NK-92 treated with Interleukin-12 subunit alpha and Interleukin-12 subunit beta, amount 100 ng/mL, for 24 hours (cell line): ENCODE data around the gene PRR5L.
A peak's percentile ranks its signal among the peaks of the same experiment; 100 is the strongest.
"Not testable (repeated sequence)": the region's sequence is repeated elsewhere in the genome, so short reads cannot be mapped to it uniquely, and the experiment has no call there.

ENCODE experiments used
- DNase-seq: peaks from one replicate; lab custom pipeline; 2025; lab: John Stamatoyannopoulos, UW

Gene PRR5L

GRCh38 chr11:36281850-36282249 is 14.2 kb upstream of the PRR5L start:
- DNase-seq, result no peak

DNA sequence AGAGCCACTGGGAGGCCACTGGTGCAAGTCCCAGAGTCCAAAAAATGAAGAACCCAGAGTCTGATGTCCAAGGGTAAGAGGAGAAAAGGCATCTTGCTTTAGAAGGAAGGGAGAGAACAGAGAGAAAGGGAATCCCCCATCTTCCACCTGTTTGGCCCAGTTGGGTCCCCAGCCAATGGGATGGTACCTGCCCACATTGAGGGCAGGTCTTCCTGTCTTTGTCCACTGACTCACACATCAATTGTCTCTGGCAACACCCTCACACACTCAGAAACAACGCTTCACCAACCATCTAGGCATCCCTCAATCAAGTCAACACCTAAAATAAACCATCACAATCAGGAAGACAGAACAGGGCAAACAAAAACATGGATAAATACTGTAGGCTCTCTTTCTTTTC is 13.2 kb upstream of the PRR5L start:
- no peak for DNase-seq

DNA sequence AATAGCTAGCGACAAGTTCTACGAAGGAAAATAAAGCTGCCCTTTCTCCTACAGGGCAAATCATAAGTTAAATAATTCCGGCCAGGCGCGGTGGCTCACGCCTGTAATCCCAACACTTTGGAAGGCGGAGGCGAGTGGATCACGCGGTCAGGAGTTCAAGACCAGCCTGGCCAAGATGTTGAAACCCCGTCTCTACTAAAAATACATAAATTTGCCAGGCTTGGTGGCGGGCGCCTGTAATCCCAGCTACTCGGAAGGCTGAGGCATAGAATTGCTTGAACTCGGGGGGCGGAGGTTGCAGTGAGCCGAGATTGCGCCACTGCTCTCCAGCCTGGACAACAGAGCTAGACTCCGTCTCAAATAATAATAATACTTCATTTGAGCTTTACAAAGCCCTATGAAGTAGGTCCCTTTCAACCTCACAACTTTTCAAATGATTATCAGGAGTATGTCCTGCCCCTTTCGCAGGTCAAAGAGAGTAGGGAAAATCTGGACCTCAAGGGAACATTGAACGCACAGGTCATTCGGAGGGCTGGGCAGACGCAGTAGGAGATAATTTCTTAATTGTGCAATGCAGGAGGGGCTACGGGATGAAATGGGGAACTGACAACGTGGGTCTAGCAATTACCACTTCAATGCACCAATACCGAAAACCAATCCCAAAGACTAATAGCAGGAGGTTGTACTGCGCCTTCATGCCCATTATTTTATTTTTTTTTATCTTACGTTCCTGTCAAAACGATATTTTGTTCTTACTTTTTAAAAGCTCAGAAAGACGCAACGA is 7.5 kb upstream of the PRR5L start:
- no peak for DNase-seq

- DNase-seq, result peak; percentile 92
Observed at GRCh38 chr11:36289226-36289852, 6.7 kb upstream of the PRR5L start, which contains the start of gene COMMD9. COMMD9 (minus strand) TSS chr11:36289424; CDS start chr11:36289412, 12 bp downstream.

DNA sequence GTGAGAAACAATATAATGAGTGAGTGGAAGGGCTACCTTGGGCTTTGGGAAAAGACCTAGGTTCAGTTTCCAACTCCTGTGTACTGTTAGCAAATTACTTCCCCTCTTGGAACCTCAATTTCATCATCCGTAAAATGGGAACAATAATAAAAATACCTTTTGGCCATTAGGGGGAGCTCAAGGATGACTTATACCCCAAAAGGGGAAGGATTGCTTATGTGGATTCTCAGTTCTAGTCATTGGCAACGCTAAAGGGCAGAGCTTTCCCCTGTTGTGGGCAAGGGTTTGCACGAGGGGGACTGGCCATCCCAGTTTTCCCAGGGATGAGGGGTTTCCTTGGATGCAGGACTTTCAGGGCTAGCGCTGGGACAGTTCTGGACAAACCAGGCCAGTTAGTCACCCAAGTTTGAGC is 3.8 kb upstream of the PRR5L start:
- no peak for DNase-seq

- DNase-seq, result no peak
Observed at GRCh38 chr11:36296884-36297543, 926 bp downstream of the PRR5L start.

- no peak for DNase-seq
Observed at GRCh38 chr11:36300650-36301049, 4.6 kb downstream of the PRR5L start.

DNA sequence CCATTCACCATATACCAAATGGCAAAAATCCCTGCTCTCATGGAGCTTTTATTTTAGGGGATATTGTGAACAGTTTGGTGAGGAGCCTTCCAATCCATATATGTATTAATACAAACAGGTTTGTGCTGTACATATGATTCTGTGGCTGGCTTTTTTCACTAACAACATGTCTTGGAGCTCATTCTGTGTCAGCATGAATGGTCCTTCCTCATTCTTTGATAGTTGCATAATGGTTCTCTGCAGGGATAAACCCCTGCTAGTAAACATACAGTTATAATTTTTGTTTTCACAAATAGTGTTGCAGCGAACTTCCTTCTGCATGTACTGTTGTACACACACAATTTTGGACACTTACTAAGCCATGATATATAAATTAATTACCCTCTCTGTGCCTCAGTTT is 8.3 kb downstream of the PRR5L start:
- DNase-seq, result no peak

DNA sequence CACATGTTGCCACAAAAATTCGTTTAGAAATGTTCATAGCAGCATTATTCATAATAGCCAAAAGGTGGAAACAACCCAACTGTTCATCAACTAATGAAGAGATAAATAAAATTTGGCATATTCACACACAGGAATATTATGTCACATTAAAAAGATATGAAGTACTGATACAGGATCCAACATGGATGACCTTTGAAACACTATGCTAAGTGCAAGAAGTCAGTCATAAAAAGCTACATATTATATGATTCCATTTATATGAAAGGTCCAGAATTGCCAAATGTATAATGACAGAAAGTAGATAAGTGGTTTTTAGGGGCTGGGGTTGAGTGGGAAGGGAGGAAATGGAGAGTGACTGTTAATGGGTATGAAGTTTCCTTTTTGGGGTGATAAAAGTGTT is 9.0 kb downstream of the PRR5L start:
- no peak for DNase-seq

GRCh38 chr11:36306888-36307287 is 10.8 kb downstream of the PRR5L start:
- DNase-seq, result no peak

DNA sequence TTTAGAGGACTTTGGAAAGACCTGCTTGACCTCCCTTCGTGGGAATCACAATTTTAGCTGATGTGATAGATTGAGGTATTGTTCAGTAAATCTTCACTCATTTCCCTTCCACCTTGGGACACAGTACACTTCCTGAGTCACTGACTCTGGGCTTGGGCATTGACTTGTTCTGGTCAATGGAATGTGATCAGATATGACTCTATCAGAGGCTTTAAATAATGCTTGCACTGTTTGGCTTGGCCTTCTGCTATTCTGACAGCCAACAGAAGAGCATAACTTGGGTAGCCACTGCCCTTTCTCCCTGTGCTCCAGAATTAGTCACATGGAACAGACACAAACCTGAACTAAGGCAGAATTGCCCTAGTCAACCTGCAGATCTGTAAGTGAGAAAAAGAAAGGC is 12.5 kb downstream of the PRR5L start:
- no peak for DNase-seq

DNA sequence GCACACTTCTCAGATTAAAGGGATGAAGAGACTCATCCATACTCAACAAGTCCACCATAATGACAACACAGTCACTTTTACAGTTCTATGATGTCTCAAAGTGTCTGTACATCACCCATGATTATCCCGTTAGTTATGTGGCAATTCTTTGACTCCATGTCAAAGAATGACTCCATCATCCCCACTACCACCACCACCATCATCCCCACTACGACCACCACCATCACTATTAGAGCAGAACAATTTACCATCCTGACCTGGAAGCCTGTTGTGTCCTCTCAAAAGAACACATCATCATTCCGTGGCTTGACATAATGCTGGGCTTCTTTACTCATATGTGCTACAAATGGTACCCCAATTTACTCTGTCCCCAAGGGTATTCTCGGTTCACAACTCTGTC is 13.7 kb downstream of the PRR5L start:
- DNase-seq, result no peak

DNA sequence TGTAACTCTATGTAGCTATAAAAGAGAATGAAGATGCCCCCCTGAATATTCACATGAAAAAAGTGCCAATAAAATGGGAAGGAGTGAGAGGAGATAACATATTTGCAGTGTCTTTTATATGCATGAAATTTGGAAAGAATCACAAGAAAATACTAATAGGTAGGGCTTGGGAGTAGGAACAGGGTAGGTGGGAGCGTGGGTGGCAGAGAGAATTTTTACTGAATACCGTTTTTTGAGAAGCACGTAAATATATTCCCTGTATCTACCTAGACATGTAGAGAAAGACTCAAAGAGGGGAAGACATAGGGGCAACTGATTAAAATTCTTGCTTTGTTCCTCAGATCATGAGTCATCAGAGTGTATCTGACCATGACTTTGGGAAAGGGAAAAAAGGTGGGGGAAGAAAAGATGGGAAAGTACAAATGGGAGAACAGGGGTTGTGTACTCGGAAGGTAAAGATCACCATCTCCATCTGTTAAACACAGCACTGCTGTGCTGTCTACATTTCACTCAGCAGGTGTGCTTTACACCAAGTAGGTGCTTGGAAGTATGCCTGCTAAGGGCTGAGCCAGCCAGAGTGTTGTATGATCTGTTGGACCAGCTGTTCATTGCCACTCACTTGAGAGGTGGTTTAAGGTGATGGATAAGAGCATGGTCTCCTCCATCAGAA is 16.0 kb downstream of the PRR5L start:
- peak; percentile 37 for DNase-seq

- DNase-seq, result peak; percentile 51
Observed at GRCh38 chr11:36312611-36313472, 16.8 kb downstream of the PRR5L start.

DNA sequence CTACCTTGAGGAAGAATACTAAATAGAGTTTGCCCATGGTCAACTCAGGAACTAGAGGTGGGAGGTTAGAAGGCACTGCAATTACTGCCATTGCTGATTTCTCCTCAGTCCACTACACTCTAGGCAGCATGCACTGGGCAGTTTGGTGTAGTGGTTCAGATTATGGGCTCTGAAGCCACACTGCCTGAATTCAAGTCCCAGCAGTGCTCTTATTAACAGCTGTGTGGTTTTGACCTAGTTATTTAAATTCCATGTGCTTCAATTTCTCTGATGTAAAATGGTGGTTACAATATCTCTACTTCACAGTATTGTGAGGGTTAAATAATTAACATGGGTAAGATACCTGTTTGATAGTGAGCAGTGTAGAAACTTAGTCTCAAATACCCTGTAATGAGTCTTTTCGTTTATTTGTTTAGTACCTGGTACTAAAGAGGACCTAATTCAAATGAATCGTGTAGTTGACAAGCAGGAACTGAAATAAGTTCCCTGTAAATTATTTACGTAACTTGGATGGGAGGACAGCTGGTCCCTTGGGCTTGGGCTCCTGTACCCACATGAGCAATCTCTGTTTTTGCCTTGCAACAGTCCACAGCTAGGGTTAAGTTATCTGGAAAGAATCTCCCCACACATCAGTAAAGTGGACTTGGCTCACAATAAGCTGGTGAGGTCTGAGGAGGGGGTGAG is 17.8 kb downstream of the PRR5L start:
- DNase-seq, result no peak

- DNase-seq, result no peak
Observed at GRCh38 chr11:36314434-36314767, 18.3 kb downstream of the PRR5L start.

- no peak for DNase-seq
Observed at GRCh38 chr11:36316049-36316448, 20.0 kb downstream of the PRR5L start.

DNA sequence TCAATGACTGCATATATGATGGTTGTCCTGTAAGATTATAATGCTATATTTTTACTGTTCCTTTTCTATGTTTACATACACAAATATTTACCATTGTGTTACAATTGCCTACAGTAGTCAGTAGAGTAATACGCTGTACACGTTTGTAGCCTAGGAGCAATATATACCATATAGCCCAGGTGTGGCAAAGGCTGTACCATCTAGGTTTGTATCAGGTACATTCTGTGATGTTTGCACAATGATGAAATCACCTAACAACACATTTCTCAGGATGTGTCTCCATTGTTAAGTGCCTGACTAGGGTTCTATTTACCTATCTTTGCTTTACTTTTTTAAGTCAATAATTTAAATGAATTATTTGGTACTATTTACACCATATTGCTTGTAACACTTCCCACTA is 21.9 kb downstream of the PRR5L start:
- DNase-seq, result no peak

- not testable (repeated sequence) for DNase-seq
Observed at GRCh38 chr11:36324956-36325355, 28.9 kb downstream of the PRR5L start.

GRCh38 chr11:36325403-36325802 is 29.3 kb downstream of the PRR5L start:
- not testable (repeated sequence) for DNase-seq
